DMS79 (cell line): ENCODE results near the gene LRP3.
"Not testable (repeated sequence)": the region's sequence is repeated elsewhere in the genome, so short reads cannot be mapped to it uniquely, and the experiment has no call there.

Experiments used
- DNase-seq: peaks from one replicate; lab custom pipeline; 2025; lab: John Stamatoyannopoulos, UW

The LRP3 gene, protein sequence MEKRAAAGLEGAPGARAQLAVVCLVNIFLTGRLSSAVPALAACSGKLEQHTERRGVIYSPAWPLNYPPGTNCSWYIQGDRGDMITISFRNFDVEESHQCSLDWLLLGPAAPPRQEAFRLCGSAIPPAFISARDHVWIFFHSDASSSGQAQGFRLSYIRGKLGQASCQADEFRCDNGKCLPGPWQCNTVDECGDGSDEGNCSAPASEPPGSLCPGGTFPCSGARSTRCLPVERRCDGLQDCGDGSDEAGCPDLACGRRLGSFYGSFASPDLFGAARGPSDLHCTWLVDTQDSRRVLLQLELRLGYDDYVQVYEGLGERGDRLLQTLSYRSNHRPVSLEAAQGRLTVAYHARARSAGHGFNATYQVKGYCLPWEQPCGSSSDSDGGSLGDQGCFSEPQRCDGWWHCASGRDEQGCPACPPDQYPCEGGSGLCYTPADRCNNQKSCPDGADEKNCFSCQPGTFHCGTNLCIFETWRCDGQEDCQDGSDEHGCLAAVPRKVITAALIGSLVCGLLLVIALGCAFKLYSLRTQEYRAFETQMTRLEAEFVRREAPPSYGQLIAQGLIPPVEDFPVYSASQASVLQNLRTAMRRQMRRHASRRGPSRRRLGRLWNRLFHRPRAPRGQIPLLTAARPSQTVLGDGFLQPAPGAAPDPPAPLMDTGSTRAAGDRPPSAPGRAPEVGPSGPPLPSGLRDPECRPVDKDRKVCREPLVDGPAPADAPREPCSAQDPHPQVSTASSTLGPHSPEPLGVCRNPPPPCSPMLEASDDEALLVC

DNA sequence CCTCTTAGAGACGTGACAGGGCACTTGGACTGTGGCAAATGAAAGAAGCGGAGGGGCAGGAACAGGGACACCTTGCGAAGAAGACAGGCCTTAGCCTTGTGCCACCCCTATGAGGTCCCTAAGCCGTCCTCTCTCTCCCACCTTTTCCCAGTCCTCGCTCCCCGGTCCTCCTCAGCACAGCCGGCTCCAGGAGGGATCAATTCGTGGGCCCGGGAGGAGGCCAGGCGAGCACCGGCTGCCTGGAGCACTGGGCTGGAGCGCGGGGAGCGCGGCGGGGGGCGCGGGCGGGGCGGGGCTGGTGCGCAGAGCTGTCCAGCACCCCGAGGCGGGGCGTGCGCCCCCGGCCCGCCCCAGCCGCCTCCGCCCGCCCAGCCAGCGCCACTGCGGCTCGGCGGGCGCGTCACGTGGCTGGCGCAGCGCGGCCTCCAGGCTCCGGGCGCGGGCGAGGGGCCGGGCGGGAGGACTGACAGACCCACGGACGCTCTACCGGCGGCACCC is at the start of gene LRP3:
Gene LRP3 (plus strand): TSS at position 466 of the 498 bp plus-strand sequence. CDS start 456 bp downstream, outside the sequence.
- DNase-seq = no peak

DNA sequence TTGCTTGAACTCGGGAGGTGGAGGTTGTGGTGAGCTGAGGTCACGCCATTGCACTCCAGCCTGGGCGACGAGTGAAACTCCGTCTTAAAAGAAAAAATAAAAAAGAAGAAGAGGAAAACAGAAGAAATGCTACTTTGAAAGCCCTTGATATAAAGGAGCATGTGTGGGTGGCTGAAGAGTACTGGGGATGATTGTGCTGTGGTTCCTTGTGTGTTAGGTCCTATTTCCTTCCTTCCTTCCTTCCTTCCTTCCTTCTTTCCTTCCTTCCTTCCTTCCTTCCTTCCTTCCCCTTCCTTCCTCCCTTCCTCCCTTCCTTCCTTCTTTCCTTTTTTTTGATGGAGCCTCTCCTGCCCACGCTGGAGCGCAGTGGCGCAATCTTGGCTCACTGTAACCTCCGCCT is 47.9 kb upstream of the LRP3 start:
- DNase-seq = no peak

DNA sequence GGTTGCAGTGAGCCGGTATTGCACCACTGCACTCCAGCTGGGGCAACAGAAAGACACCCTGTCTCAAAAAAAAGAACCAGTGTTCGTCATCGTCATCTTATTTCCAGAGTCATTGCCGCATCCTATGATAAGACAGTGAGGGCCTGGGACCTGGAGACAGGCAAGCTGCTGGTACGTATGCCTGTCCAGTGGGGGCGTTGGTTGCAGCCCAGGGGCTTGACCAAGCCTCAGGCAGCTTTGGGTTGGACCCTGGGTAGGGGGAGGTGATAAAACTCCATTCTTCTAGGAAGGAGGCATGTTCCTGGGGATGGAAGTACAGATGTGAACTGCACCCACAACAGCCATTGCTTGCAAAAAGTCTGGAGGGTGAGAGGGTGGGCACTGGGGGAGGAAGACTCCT is 46.6 kb upstream of the LRP3 start:
- DNase-seq = no peak

DNA sequence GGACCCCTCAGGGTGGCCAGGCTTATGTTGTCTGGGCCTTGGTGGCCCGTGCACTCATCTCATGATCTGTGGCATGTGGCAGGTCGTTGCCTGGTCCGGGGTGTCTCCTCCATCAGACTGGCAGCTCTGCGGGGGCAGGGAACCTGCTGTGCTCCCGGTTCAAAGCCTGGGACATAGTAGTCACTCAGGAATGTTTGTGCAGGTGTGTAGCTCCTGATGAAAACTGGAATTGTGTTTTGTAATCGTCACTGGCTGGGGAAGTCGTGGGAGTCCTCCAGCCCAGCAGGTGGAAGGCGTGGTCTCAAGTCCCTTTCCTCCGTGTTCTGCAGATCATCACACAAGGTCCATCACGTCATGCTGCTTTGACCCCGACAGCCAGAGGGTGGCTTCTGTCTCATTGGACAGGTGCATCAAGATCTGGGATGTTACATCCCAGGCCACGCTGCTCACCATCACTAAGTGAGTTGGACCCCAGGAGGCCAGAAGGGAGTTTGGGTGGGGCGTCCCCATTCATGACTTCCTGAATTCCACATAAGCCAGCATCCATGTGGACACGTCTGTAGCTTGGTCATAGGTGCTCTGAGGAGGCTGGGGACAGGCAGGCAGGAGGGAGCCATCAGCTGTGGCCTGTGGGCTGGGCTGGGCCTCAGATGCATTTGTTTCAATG is 43.1 kb upstream of the LRP3 start:
- no peak for DNase-seq

DNA sequence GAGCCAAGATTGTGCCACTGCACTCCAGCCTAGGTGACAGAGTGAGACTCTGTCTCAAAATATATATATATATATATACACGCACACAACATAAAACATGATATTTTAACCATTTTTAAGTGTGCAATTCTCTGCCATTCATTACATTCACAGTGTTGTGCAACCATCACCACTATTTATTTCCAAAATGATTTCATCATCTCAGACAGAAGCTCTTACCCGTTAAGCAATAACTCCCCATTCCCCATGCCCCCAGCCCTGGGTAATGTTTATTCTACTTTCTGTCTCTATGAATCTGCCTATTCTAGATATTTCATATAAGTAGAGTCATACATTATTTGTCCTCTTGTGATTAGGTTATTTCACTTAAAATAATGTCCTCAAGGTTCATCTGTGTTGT is 42.0 kb upstream of the LRP3 start:
- DNase-seq = no peak

DNA sequence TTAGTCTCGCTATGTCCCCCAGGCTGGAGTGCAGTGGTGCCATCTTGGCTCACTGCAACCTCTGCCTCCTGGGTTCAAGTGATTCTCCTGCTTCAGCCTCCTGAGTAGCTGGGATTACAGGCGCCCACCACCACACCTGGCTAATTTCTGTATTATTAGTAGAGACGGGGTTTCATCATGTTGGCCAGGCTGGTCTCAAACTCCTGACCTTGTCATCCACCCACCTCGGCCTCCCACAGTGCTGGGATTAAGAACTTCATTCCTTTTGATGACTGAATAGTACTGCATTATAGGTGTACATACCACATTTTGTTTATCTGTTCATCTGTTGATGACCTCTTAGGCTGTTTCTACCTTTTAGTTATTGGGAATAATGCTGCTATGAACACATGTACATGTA is 41.5 kb upstream of the LRP3 start:
- DNase-seq = not testable (repeated sequence)

DNA sequence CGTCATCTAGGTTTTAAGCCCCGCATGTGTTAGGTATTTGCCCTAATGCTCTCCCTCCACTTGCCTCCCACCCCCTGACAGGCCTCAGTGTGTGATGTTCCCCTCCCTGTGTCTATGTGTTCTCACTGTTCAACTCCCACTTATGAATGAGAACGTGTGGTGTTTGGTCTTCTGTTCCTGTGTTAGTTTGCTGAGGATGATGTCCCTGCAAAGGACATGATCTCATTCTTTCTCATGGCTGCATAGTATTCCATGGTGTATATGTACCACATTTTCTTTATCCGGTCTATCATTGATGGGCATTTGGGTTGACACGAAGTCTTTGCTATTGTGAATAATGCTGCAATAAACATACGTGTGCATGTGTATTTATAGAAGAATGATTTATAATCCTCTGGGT is 39.8 kb upstream of the LRP3 start:
- DNase-seq = not testable (repeated sequence)

DNA sequence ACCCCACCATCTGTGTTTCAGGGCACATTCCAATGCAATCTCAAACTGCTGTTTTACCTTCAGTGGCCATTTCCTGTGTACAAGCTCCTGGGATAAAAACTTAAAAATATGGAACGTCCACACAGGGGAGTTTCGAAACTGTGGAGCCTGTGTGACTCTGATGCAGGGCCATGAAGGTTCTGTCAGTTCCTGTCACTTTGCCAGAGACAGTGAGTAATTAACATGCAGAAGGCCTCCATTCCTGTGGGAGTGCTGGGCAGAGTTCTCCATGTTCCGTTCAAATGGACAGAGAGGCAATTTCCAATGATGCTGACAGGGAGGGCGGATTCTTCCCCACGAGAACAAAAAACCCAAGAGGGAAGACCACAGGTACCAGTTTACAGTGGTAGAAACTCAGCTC is 37.8 kb upstream of the LRP3 start:
- DNase-seq = no peak

DNA sequence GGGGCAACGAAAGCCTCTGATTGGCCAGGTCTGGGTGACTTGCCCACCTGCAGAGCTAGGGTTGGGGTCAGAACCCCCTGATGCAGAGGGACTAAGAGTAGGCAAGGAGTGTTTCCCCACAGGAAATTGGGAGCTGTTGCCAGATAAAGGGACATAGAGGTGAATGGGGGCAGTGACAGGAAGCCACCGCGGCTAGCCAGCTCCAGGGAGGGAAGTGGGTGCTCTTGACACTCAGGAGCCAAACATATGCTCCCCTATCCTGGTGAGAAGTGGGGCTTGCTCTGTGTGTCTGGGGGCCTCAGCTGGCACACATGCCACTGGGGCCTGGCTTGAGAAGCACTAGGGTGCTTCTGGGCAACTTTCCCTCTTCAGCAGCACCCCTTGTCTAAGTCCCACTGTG is 36.2 kb upstream of the LRP3 start:
- DNase-seq = no peak

DNA sequence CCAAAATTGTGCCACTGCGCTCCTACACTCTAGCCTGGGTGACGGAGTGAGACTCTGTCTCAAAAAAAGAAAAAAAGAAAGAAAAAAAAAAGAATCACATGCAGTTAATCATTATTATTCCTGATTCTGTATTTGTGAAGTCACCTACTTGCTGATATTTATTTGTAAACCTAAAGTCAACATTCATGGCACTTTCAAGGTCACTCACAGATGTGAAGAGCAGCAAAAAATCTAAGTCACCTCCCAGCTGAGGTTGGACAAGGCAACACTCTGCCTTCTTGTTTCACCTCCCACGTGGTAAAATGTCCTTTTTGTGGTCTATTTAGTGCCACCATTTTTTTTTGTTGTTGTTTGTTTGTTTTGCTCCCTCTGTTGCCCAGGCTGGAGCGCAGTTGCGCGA is 35.8 kb upstream of the LRP3 start:
- DNase-seq = no peak

DNA sequence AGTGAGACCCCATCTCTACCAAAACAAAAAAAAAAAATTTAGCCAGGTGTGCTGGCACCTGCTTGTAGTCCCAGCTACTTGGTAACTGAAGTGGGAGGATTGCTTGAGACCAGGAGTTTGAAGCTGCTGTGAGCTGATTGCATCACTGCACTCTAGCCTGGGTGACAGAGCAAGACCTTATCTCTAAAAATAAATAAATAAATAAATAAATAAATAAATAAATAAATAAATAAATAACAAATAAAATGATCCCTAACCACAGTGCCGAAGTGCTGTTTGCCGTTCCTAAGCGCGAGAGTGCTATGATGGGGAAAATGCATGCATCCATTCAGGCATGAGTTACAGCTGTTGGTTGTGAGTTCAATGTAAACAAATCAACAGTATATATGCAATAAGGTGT is 35.0 kb upstream of the LRP3 start:
- DNase-seq = no peak

DNA sequence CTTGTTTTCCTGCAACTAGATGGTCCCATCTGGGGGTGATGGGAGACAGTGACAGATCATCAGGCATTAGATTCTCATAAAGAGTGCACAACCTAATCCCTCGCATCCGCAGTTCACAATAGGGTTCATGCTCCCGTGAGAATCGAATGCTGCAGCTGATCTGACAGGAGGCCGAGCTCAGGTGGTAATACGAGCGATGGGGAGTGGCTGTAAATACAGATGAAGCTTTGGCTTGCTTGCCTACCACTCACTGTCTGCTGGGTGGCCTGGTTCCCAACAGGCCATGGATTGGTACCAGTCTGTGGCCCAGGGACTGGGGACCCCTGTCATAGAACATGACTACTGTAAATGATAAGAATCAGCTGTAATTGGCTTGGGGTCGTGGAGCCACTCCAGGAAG is 34.2 kb upstream of the LRP3 start:
- DNase-seq = no peak

DNA sequence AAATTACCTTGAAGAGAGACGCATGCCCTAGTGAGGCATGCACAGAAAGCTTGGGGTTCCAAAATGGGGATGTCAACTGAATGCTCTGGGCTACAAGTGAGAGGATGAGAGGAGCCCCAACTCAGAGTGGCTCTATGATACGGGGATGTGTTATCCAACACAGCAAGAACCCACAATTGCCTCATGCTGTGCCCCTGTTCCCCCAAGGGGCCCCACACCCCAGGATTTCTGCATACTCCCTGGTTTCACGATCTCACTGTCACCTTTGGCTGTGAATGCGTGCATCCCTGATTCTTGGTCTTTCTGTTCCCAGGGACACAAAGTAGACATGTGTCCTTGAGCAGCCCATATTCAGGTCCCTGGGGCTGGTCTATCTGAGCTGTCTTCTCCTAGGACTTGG is 32.9 kb upstream of the LRP3 start:
- no peak for DNase-seq

DNA sequence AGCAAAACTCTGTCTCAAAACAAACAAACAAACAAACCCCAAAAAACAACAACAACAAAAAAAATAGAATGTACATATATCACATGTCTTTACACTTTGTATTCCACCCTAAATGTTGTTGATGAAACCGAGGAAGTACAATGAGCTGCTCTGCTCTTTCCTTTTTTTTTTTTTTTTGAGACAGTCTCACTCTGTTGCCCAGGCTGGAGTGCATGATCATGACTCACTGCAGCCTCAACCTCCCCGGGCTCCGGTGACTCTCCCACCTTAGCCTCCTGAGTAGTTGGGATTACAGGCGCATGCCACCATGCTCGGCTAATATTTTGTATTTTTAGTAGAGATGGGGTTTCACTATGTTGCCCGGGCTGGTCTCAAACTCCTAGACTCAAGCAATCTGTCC is 30.6 kb upstream of the LRP3 start:
- DNase-seq = no peak

DNA sequence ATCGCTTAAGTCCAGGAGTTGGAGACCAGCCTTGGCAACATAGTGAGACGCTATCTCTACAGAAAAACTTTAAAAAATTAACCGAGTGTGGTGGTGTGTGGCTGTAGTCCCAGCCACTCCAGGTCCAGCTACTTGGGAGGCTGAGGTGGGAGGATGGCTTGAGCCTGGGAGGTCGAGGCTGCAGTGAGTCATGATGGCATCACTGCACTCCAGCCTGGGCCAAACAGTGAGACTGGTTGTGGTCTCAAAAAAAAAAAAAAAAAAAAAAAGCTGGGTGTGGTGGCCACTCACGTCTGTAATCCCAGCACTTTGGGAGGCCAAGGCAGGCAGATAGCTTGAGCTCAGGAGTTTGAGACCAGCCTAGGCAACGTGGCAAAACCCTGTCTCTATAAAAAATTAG is 28.1 kb upstream of the LRP3 start:
- not testable (repeated sequence) for DNase-seq

DNA sequence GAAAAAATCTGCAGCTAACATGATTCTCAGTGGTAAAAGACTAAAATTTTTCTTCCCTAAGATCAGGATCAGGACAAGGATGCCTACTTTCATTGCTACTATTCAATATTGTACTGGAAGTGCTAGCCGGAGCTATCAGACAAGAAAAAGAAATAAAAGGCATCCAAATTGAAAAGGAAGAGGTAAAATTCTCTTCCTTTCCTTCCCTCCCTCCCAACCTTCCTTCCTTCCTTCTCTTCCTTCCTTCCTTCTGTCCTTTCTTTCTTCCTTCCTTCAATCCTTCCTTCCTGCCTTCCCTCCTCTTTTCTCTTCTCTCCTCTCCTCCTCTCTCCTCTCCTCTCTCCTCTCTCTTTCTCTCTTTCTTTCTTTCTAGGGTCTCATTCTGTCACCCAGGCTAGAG is 26.7 kb upstream of the LRP3 start:
- DNase-seq = no peak

DNA sequence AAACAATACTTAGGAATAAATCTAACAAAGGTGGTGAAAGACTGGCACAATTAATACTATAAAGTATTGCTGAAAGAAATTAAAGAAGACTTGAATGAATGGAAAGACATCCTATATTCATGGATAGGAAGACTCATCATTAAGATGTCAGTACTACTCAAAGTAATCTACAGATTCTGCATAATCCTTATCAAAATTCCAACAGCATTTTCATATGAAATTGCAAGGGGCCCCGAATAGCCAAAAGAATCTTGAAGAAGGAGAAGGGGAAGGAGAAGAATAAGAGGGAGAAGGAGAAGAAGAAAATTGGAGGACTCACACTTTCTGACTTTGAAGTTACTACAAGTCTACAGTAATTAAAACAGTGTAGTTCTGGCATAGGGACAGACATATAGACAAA is 25.6 kb upstream of the LRP3 start:
- no peak for DNase-seq

DNA sequence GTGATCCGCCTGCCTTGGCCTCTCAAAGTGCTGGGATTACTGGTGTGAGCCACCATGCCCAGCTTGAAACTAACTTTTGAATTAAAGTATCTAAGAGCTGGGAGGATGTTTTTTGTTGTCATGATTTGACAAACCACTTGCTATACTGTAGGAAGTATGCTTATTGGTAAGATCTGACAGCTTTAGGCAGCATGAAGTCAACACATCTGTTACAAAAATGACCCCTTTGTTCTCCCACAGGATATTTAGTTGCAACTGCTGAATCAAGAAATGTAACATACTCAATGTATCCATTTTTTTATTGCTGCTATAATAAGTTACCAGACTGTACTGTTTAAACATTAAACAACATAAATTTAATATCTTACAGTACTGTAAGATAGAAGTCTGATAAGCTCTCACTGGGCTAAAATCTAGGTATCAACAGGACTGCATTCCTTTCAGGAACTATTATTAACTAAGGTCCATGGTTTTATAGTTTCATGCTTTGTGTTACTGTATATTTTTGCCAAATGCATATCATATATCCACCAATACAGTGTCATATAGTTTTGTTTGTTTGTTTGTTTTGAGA is 22.8 kb upstream of the LRP3 start:
- no peak for DNase-seq

DNA sequence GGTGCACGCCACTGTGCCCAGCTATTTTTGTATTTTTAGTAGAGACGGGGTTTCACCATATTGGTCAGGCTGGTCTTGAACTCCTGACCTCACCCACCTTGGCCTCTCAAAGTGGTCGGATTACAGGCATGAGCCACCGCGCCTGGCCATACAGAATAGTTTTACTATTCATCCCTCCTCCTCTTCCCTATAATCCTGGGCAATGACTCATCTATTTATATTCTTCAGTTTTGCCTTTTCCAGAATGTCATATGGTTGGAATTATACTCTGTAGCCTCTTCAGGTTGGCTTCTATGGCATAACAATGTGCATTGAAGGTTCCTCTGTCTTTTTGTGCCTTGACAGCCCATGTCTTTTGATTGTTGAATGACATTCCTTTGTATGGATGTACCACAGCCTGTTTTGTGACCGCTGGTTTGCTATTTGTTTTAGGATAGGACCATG is 22.2 kb upstream of the LRP3 start:
- no peak for DNase-seq

DNA sequence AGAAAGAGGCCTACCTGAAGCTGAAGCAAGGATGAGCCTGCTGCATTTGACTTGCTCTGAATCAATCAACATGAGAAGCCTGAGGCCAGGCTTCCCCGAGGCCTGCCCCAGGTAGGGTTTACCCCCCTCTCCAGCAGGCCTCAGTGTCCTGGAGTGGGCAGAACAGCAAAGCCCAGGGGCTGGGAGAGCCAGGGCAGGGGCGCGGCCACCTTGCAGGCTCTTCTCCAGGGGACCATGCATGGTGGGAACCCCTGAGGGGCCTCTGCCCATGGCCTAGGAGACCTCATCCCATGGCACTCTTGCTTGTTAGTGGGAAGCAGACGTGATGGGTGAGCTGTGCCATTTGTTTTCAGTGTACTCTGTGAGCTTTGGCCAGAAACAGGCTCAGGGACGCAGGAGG is 19.9 kb upstream of the LRP3 start:
- DNase-seq = no peak

DNA sequence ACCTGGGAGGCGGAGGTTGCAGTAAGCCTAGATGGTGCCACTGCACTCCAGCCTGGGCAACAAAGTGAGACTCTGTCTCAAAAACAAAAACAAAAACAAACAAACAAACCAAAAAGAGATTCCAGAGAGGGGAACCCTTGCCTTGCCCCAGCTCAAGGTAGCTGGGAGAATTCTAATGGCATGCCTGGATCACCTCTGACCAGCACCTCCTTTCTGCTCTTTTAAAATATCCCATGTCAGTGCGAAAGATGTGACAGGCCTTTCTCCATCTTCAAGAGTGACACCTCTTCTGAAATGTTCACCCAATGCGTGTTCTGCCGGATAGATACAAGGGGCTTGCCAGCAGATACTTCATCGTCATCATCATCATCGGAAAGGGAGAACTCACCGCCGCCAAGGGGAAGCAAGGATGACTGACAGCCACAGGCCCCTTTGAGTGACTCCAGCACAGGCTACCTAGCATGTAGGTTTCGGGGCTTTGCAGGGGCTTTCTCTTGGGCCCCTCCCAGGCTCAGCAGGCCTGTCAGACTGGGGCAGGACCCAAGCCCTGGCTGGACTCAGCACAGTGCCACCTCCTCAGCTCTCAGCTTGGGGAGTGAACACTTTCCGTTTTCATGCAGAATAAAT is 18.9 kb upstream of the LRP3 start:
- no peak for DNase-seq
